ENCODE measurements around the gene CSMD2. TPM values are rescaled to one million over a fixed set of nuclear protein-coding genes. Genes with fewer than 3 reads are reported as not detected.

The CSMD2 gene
- total RNA-seq, 1 donor from 2014 or later = 0.27 TPM

DNA sequence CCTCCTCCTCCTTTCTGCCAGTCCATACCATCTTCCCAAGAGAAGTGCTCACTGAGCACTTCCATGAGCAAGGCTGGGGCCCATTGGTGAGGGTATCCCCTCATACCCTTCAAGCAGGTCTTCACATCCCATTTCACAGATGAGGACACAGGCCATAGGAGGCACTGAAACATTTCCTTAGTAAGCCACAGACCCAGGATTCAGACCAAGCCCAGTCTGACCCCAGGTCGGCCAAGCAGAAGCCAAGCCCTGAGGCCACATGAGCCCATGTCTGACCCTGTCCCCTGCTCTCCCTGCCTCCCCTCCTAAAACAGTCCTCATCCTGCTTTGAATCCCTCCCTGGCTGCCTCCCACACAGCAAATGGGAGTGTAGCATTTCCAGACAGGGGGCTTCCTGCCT lies 546.4 kb downstream of the CSMD2 start:
- DNase-seq = no peak
- TF ChIP-seq, protein P1, sequence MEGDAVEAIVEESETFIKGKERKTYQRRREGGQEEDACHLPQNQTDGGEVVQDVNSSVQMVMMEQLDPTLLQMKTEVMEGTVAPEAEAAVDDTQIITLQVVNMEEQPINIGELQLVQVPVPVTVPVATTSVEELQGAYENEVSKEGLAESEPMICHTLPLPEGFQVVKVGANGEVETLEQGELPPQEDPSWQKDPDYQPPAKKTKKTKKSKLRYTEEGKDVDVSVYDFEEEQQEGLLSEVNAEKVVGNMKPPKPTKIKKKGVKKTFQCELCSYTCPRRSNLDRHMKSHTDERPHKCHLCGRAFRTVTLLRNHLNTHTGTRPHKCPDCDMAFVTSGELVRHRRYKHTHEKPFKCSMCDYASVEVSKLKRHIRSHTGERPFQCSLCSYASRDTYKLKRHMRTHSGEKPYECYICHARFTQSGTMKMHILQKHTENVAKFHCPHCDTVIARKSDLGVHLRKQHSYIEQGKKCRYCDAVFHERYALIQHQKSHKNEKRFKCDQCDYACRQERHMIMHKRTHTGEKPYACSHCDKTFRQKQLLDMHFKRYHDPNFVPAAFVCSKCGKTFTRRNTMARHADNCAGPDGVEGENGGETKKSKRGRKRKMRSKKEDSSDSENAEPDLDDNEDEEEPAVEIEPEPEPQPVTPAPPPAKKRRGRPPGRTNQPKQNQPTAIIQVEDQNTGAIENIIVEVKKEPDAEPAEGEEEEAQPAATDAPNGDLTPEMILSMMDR (IDR thresholded peaks at IDR 0.05; ENCODE audit: partially characterized antibody, unreplicated experiment) = no peak
- no peaks in the 10 kb centered on the region for H3K9me3 Mint-ChIP-seq (ENCODE audit: unreplicated experiment)
- peaks cover 11% of the 10 kb centered on the region for H3K36me3 Mint-ChIP-seq (ENCODE audit: unreplicated experiment)
- H3K4me3 Mint-ChIP-seq (ENCODE audit: unreplicated experiment) = no peak overlapping the region
- no peak overlapping the region for H3K27ac Mint-ChIP-seq (ENCODE audit: unreplicated experiment)
- peaks cover 3% of the 10 kb centered on the region for H3K27me3 Mint-ChIP-seq (ENCODE audit: unreplicated experiment)
- peaks cover 4% of the 10 kb centered on the region for H3K4me1 Mint-ChIP-seq (ENCODE audit: low read depth, unreplicated experiment)

DNA sequence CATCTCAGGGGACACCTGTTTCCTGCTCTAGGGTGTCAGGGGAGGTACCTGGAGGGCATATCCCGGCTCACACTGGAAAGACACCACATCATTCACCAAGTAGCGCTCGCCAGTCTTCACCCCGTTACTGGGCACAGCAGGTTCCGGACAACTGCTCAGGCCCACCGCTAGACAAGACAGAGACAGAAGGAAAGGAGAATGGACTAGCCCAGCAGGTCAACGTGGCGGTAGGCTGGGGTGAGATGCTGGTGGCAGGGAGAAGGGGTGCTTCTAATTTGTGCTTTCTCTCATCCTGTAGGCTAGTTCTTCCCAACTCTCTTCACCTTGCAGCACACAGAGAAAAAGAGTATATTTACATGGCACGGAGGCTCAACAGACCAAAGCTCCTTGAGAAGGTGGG lies 547.6 kb downstream of the CSMD2 start:
- Mint-ChIP-seq H3K36me3 (ENCODE audit: unreplicated experiment) (peaks cover 11% of the 10 kb centered on the region), H3K27ac (ENCODE audit: unreplicated experiment) (no peak overlapping the region), H3K4me3 (ENCODE audit: unreplicated experiment) (no peak overlapping the region), H3K27me3 (ENCODE audit: unreplicated experiment) (peaks cover 6% of the 10 kb centered on the region), H3K4me1 (ENCODE audit: low read depth, unreplicated experiment) (peaks cover 4% of the 10 kb centered on the region), H3K9me3 (ENCODE audit: unreplicated experiment) (no peaks in the 10 kb centered on the region)
- TF ChIP-seq, protein P1 (IDR thresholded peaks at IDR 0.05; ENCODE audit: partially characterized antibody, unreplicated experiment) = no peak
- DNase-seq = no peak

DNA sequence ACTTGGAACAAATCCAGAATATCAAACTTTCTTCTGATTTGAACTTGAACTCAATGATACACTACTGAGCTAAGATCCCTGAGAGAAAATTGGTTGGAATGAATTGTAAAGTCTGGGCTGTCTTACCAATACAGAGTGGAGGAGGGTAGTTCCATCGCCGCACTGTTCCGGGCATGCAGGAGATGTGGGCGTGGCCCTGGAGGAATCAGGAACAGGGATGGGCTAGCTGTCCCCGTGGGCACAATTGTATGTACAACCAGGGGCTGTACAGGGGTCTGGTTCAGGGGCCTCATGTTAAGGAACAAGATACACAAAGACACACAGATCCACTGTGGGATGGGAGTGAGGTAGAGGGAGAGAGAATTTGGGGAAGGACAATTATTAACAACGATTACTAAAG lies 548.2 kb downstream of the CSMD2 start:
- TF ChIP-seq, protein P1 (IDR thresholded peaks at IDR 0.05; ENCODE audit: partially characterized antibody, unreplicated experiment) = no peak

DNA sequence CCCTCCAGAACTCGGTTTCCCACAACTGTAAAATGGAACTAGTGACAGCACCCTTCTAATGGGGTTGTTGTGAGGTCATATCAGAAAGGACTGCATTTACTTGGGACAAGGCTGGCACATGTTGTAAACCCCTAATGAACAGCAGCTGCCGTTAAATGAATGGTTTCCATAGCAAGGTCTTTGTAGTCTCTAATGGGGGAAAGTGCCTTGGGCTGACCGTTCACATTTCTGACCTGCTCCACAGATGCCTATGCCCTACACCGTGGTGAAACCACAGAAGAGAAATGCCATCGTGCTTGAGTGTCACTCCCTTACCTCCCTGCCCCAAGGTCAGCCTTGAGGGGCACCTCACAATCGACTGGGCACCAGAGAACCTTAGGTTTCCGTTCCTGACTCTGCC lies 549.5 kb downstream of the CSMD2 start:
- TF ChIP-seq, protein P1 (IDR thresholded peaks at IDR 0.05; ENCODE audit: partially characterized antibody, unreplicated experiment) = no peak
- Mint-ChIP-seq H3K36me3 (ENCODE audit: unreplicated experiment) (peaks cover 4% of the 10 kb centered on the region), H3K27me3 (ENCODE audit: unreplicated experiment) (peaks cover 6% of the 10 kb centered on the region), H3K4me3 (ENCODE audit: unreplicated experiment) (no peak overlapping the region), H3K9me3 (ENCODE audit: unreplicated experiment) (no peaks in the 10 kb centered on the region), H3K4me1 (ENCODE audit: low read depth, unreplicated experiment) (peaks cover 13% of the 10 kb centered on the region), H3K27ac (ENCODE audit: unreplicated experiment) (no peak overlapping the region)
- no peak for DNase-seq

More for the DNA sequence above, 548.2 kb downstream of the CSMD2 start:
- H3K4me3 Mint-ChIP-seq (ENCODE audit: unreplicated experiment) = no peak overlapping the region
- no peak overlapping the region for H3K27ac Mint-ChIP-seq (ENCODE audit: unreplicated experiment)
- H3K9me3 Mint-ChIP-seq (ENCODE audit: unreplicated experiment) = no peaks in the 10 kb centered on the region
- peaks cover 4% of the 10 kb centered on the region for H3K4me1 Mint-ChIP-seq (ENCODE audit: low read depth, unreplicated experiment)
- no peak for DNase-seq
- peaks cover 11% of the 10 kb centered on the region for H3K36me3 Mint-ChIP-seq (ENCODE audit: unreplicated experiment)
- peaks cover 6% of the 10 kb centered on the region for H3K27me3 Mint-ChIP-seq (ENCODE audit: unreplicated experiment)

DNA sequence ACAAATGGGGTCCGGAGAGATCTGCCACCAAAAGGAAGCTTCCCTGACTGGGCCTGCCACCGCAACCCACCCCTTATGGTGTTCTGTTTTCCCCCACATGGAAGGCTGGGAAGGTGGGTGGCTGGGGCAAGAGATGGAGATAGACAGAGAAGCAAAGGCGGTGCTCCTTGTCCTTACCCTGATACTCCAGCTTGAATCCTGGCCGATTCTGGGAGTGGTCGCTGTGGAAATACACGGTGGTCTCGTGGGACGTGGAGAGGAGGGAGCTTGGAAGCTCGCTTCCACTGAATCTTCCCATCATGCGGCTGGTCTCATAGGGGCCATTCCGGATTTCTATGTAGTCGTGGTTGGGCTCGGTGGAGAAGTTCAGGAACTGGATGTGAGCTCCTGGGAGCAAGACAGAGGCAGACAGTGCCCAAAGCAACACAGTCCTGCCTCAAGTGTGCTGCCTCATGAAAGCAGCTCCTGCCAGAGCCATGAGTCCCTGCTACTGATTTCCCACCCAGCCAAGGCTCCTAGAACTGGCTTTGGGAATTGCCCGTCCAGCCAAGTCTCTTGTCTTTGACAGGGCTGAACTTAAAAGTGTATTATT lies 554.1 kb downstream of the CSMD2 start:
- H3K36me3 Mint-ChIP-seq (ENCODE audit: unreplicated experiment) = peaks cover 4% of the 10 kb centered on the region
- peak overlapping the region; percentile 49 for H3K27ac Mint-ChIP-seq (ENCODE audit: unreplicated experiment)
- no peak overlapping the region for H3K4me3 Mint-ChIP-seq (ENCODE audit: unreplicated experiment)
- TF ChIP-seq, protein P1 (IDR thresholded peaks at IDR 0.05; ENCODE audit: partially characterized antibody, unreplicated experiment) = no peak
- no peaks in the 10 kb centered on the region for H3K9me3 Mint-ChIP-seq (ENCODE audit: unreplicated experiment)
- DNase-seq = peak; percentile 52
- H3K27me3 Mint-ChIP-seq (ENCODE audit: unreplicated experiment) = peaks cover 3% of the 10 kb centered on the region
- H3K4me1 Mint-ChIP-seq (ENCODE audit: low read depth, unreplicated experiment) = peaks cover 17% of the 10 kb centered on the region

All from glutamatergic neuron (in vitro differentiated cells).